Activated T-cell treated with anti-CD3 and anti-CD28 coated beads, Interleukin-2, amount 50 U/mL, for 48 hours (primary cell): ENCODE data around the gene BNC2.
"Not testable (repeated sequence)": the region's sequence is repeated elsewhere in the genome, so short reads cannot be mapped to it uniquely, and the experiment has no call there.

Source experiments
- DNase-seq, 2 experiments: peaks; one replicate each; pipeline ENCODE4 v3.0.0-alpha.2; 2020

Gene BNC2

GRCh38 chr9:16526380-16526779 lies 344.1 kb downstream of the BNC2 start:
- no peak for DNase-seq

- DNase-seq, result no peak
Observed at GRCh38 chr9:16524823-16525222, 345.6 kb downstream of the BNC2 start.

GRCh38 chr9:16524078-16524477 lies 346.4 kb downstream of the BNC2 start:
- DNase-seq, result no peak

GRCh38 chr9:16521868-16522411 lies 348.5 kb downstream of the BNC2 start:
- DNase-seq, result no peak

- no peak for DNase-seq
Observed at GRCh38 chr9:16519001-16519400, 351.5 kb downstream of the BNC2 start.

GRCh38 chr9:16516891-16517290 lies 353.6 kb downstream of the BNC2 start:
- no peak for DNase-seq

GRCh38 chr9:16515879-16516301 lies 354.6 kb downstream of the BNC2 start:
- no peak for DNase-seq

- DNase-seq, result no peak
Observed at GRCh38 chr9:16515207-16515606, 355.3 kb downstream of the BNC2 start.

- no peak for DNase-seq
Observed at GRCh38 chr9:16514131-16514530, 356.3 kb downstream of the BNC2 start.

GRCh38 chr9:16512281-16512680 lies 358.2 kb downstream of the BNC2 start:
- DNase-seq, result no peak

GRCh38 chr9:16510482-16510881 lies 360.0 kb downstream of the BNC2 start:
- DNase-seq, result no peak

- no peak for DNase-seq
Observed at GRCh38 chr9:16509997-16510396, 360.5 kb downstream of the BNC2 start.

GRCh38 chr9:16505199-16505598 lies 365.3 kb downstream of the BNC2 start:
- DNase-seq, result no peak

GRCh38 chr9:16501726-16502125 lies 368.7 kb downstream of the BNC2 start:
- no peak for DNase-seq

GRCh38 chr9:16501141-16501540 lies 369.3 kb downstream of the BNC2 start:
- DNase-seq, result no peak

GRCh38 chr9:16500386-16500785 lies 370.1 kb downstream of the BNC2 start:
- DNase-seq, result no peak

GRCh38 chr9:16499892-16500291 lies 370.6 kb downstream of the BNC2 start:
- no peak for DNase-seq

- DNase-seq, result no peak
Observed at GRCh38 chr9:16496908-16497307, 373.6 kb downstream of the BNC2 start.

- no peak for DNase-seq
Observed at GRCh38 chr9:16487915-16488314, 382.6 kb downstream of the BNC2 start.

GRCh38 chr9:16485575-16486321 lies 384.7 kb downstream of the BNC2 start:
- no peak for DNase-seq

- DNase-seq, result no peak
Observed at GRCh38 chr9:16485160-16485559, 385.3 kb downstream of the BNC2 start.

- no peak for DNase-seq
Observed at GRCh38 chr9:16484744-16485143, 385.7 kb downstream of the BNC2 start.

GRCh38 chr9:16484180-16484579 lies 386.3 kb downstream of the BNC2 start:
- DNase-seq, result no peak

- no peak for DNase-seq
Observed at GRCh38 chr9:16482764-16483163, 387.7 kb downstream of the BNC2 start.

- not testable (repeated sequence) for DNase-seq
Observed at GRCh38 chr9:16480584-16480983, 389.9 kb downstream of the BNC2 start.
